GM21360 (cell line): ENCODE results near the gene STARD4.
A peak's percentile ranks its signal among the peaks of the same experiment; 100 is the strongest.

Experiments
- ATAC-seq: cut with Tn5 transposase; IDR thresholded peaks from one replicate; pipeline ENCODE4 v1.9.1; 2021; ENCODE audit warnings: mild to moderate bottlenecking, moderate library complexity; ENCODE audit not compliant: unreplicated experiment

Gene STARD4

GRCh38 chr5:111512375-111513130, at the start of gene STARD4:
STARD4 (minus strand) TSS chr5:111512535; CDS start chr5:111507433, 5,102 bp downstream.
- ATAC-seq: peak; percentile 94

GRCh38 chr5:111559680-111560079, 47.3 kb upstream of the STARD4 start:
- no peak for ATAC-seq

GRCh38 chr5:111557686-111558085, 45.4 kb upstream of the STARD4 start:
- no peak for ATAC-seq

- no peak for ATAC-seq
These were observed 44.8 kb upstream of the STARD4 start for GRCh38 chr5:111557111-111557510.

- no peak for ATAC-seq
These were observed 44.2 kb upstream of the STARD4 start for GRCh38 chr5:111556501-111556900.

GRCh38 chr5:111555760-111556159, 43.4 kb upstream of the STARD4 start:
- ATAC-seq: no peak

- no peak for ATAC-seq
These were observed 41.5 kb upstream of the STARD4 start for GRCh38 chr5:111553868-111554267.

- no peak for ATAC-seq
These were observed 40.6 kb upstream of the STARD4 start for GRCh38 chr5:111552896-111553295.

GRCh38 chr5:111552492-111552891, 40.2 kb upstream of the STARD4 start:
- ATAC-seq: no peak

- no peak for ATAC-seq
These were observed 39.4 kb upstream of the STARD4 start for GRCh38 chr5:111551569-111552275.

GRCh38 chr5:111551161-111551560, 38.8 kb upstream of the STARD4 start:
- no peak for ATAC-seq

GRCh38 chr5:111550282-111551020, 38.1 kb upstream of the STARD4 start:
- peak; percentile 90 for ATAC-seq

- no peak for ATAC-seq
These were observed 36.8 kb upstream of the STARD4 start for GRCh38 chr5:111548992-111549649.

GRCh38 chr5:111548348-111548950, 36.1 kb upstream of the STARD4 start:
- ATAC-seq: no peak

GRCh38 chr5:111545031-111545430, 32.7 kb upstream of the STARD4 start:
- no peak for ATAC-seq

- no peak for ATAC-seq
These were observed 25.0 kb upstream of the STARD4 start for GRCh38 chr5:111537141-111538024.

GRCh38 chr5:111535879-111536549, 23.7 kb upstream of the STARD4 start:
- no peak for ATAC-seq

GRCh38 chr5:111532886-111533582, 20.7 kb upstream of the STARD4 start:
- ATAC-seq: no peak
